Hair follicular keratinocyte (primary cell): Measurements from ENCODE around the gene LOXHD1. TPM values are rescaled to one million over a fixed set of nuclear protein-coding genes. Genes with fewer than 3 reads are reported as not detected.

ENCODE experiments used
- total RNA-seq: library from RNA; depleted of rRNA; stranded (reverse); fragments of >200 nt; gene quantifications from 2 replicates; pipeline ENCODE4 v1.2.3, GENCODE V29; 2015

LOXHD1 gene, protein sequence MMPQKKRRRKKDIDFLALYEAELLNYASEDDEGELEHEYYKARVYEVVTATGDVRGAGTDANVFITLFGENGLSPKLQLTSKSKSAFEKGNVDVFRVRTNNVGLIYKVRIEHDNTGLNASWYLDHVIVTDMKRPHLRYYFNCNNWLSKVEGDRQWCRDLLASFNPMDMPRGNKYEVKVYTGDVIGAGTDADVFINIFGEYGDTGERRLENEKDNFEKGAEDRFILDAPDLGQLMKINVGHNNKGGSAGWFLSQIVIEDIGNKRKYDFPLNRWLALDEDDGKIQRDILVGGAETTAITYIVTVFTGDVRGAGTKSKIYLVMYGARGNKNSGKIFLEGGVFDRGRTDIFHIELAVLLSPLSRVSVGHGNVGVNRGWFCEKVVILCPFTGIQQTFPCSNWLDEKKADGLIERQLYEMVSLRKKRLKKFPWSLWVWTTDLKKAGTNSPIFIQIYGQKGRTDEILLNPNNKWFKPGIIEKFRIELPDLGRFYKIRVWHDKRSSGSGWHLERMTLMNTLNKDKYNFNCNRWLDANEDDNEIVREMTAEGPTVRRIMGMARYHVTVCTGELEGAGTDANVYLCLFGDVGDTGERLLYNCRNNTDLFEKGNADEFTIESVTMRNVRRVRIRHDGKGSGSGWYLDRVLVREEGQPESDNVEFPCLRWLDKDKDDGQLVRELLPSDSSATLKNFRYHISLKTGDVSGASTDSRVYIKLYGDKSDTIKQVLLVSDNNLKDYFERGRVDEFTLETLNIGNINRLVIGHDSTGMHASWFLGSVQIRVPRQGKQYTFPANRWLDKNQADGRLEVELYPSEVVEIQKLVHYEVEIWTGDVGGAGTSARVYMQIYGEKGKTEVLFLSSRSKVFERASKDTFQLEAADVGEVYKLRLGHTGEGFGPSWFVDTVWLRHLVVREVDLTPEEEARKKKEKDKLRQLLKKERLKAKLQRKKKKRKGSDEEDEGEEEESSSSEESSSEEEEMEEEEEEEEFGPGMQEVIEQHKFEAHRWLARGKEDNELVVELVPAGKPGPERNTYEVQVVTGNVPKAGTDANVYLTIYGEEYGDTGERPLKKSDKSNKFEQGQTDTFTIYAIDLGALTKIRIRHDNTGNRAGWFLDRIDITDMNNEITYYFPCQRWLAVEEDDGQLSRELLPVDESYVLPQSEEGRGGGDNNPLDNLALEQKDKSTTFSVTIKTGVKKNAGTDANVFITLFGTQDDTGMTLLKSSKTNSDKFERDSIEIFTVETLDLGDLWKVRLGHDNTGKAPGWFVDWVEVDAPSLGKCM (N-terminal part only)
- not detected in 2 replicates for total RNA-seq

DNA sequence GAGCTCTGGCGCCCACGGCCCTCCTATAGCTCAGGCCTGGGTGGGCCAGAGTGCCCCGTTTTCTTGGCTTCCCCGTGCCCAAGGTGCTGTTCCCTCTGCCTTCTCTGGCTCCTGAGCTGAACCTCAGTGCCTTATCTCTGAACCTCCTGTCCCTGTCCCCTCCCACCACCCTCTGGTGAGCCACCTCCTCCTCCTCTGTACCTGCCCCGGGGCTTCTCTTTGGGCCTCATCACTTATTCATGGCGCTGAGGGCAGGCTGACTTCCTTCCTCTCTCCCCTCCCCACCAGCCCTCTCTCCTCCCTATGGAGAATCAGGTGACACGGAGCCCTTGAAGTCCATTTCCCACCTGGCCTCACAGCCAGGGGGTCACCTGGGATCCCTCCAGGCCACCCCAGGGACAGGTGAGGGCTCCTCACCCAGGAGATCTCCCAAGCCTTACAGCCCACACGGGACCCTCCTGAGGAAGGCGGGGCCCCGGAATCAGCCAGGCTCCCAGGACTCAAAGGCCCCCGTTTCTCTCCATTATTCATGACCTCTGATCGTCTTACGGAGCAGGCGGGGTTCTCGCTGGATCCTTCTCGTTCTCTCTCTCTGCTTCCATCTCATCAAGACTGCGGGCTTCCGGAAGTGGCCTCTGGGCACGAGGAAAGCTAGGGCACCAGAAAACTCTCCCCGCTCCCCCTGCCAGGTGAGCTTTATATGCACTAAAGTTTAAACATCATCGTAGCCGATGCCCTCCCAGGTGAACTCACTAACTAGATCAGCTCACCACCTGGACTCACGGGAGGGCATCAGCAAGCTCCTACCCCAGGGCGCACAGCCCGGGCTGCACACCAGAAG is at the start of gene LOXHD1:
TSS of gene LOXHD1 (minus strand) at position 106 of the 841 bp plus-strand sequence. CDS start 187 bp downstream, outside the sequence.

Other genes with a start within 250 kb of the LOXHD1 start
- not detected in 2 replicates for gene ST8SIA5, start 99.8 kb upstream of the LOXHD1 start, total RNA-seq